ENCODE measurements around the gene CETP. TPM values are rescaled to one million over a fixed set of nuclear protein-coding genes. Genes with fewer than 3 reads are reported as not detected.

The CETP gene
- total and polyA plus RNA-seq, 2 of the 8 experiments (the other 6 are each of a cell fraction or from before 2014, with no cell fraction given) = not detected

- ChIA-PET CTCF (ENCODE audit: partially characterized antibody) (interaction anchor here (1.4 kb wide), 1 partner anchor 65 kb away, joined by 3 read pairs; no protein-coding TSS in a partner anchor), POLR2A (ENCODE audit: partially characterized antibody) (interaction anchor here (1.0 to 11.4 kb wide), 4 partner anchors 5 to 123 kb away, joined by 3 to 125 read pairs (median 4); no protein-coding TSS in a partner anchor)
- Histone ChIP-seq H3K9ac (replicated peaks in 1 of 4; ENCODE audit: extremely low read depth in 1 of 4, low read depth in 3 of 4, low read length in 3 of 4) (no peak overlapping the region), H4K5ac (ENCODE audit: insufficient read length, low read depth, low read length) (no peak overlapping the region), H3K23me2 (ENCODE audit: low read depth, low read length) (no peaks in the 10 kb centered on the region), H3K4me3 (ENCODE audit: extremely low read depth in 1 of 4, insufficient read depth in 2 of 4, low read depth in 3 of 4, low read length in 4 of 4) (no peak overlapping the region), H3K4me1 (replicated peaks in 1 of 4; ENCODE audit: control insufficient read depth in 3 of 4, insufficient read depth in 4 of 4, low read length in 3 of 4) (no peaks in the 10 kb centered on the region), H3K27me3 (replicated peaks in 1 of 4; ENCODE audit: control insufficient read depth in 3 of 4, extremely low read depth in 1 of 4, insufficient read depth in 3 of 4, low read length in 3 of 4) (no peaks in the 10 kb centered on the region), H3K27ac (ENCODE audit: low read depth, low read length) (no peak overlapping the region), H3K23ac (ENCODE audit: insufficient read length) (no peak overlapping the region), H2AK5ac (ENCODE audit: low read depth, low read length) (no peak overlapping the region), H3K36me3 (ENCODE audit: control insufficient read depth in 2 of 4, insufficient read depth in 4 of 4, low read length in 3 of 4) (peaks cover 19 to 91% (median 69%) of the 10 kb centered on the region in 4 experiments), H2BK20ac (ENCODE audit: low read length) (no peak overlapping the region), H2AFZ (ENCODE audit: low read length) (no peak overlapping the region), H3K4ac (replicated peaks; ENCODE audit: insufficient read length, low read depth, low read length) (no peak overlapping the region), H3K79me1 (ENCODE audit: low read depth, low read length) (no peaks in the 10 kb centered on the region), H2BK5ac (ENCODE audit: low read depth, low read length) (no peak overlapping the region), H4K91ac (replicated peaks; ENCODE audit: insufficient read length, low read length) (no peak overlapping the region), H3K9me3 (ENCODE audit: insufficient read depth in 2 of 2, low read depth in 1 of 2, low read length in 1 of 2) (no peaks in the 10 kb centered on the region), H4K8ac (ENCODE audit: extremely low read depth, insufficient read depth, low read length) (no peak overlapping the region), H4K20me1 (replicated peaks in 1 of 2; ENCODE audit: control insufficient read depth in 1 of 2, insufficient read depth in 2 of 2, low read length in 2 of 2) (peaks cover 0 to 3% of the 10 kb centered on the region in 2 experiments), H3K4me2 (ENCODE audit: insufficient read depth in 1 of 2, low read depth in 2 of 2, low read length in 2 of 2) (no peak overlapping the region), H2BK120ac (replicated peaks; ENCODE audit: low read depth, low read length) (no peak overlapping the region), H3K79me2 (ENCODE audit: control insufficient read depth in 1 of 2, insufficient read depth in 2 of 2, low read length in 2 of 2) (peaks cover 0 to 11% of the 10 kb centered on the region in 2 experiments; a peak in 2 of 4 replicates), H3K56ac (replicated peaks; ENCODE audit: insufficient read length, low read depth, low read length) (no peak overlapping the region), H2BK15ac (ENCODE audit: low read length) (no peak overlapping the region), H3K14ac (ENCODE audit: insufficient read length) (no peak overlapping the region), H2BK12ac (ENCODE audit: low read depth, low read length) (no peak overlapping the region), H3K18ac (ENCODE audit: extremely low read depth, low read length) (no peak overlapping the region)
- no peak for DNase-seq (ENCODE audit: low read depth in 1 of 2, low spot score in 2 of 2)
- no peak for FAIRE-seq
- 90% methylated on average over 4 of the region's 4 CpGs; no CpG with 5 or more reads in 1 of the 2 experiments for WGBS, 2 experiments (ENCODE audit: extremely low coverage in 1 of 2, insufficient coverage in 1 of 2, insufficient read length in 1 of 2, insufficient replicate concordance in 2 of 2, low coverage in 1 of 2, low lambda C conversion rate in 2 of 2, missing lambda C conversion rate in 1 of 2)
- TF ChIP-seq EZH2 (IDR thresholded peaks at IDR 0.05; ENCODE audit: low read depth, low read length, severe bottlenecking) (no peak), TEAD4 (IDR thresholded peaks at IDR 0.05; ENCODE audit: low read depth, low read length) (no peak), GABPA (IDR thresholded peaks at IDR 0.05; ENCODE audit: borderline replicate concordance, insufficient read depth, low read length) (no peak), GTF2F1 (IDR thresholded peaks at IDR 0.05; ENCODE audit: borderline replicate concordance, low read depth, low read length) (no peak), ZNF274 (IDR thresholded peaks at IDR 0.05; ENCODE audit: borderline replicate concordance, extremely low read depth, low read length) (no peak), SIX5 (IDR thresholded peaks at IDR 0.05; ENCODE audit: low read depth, low read length) (no peak), E2F6 (IDR thresholded peaks at IDR 0.05) (no peak), ATF2 (IDR thresholded peaks at IDR 0.05; ENCODE audit: low read length) (no peak), RNF2 (IDR thresholded peaks at IDR 0.05; ENCODE audit: borderline replicate concordance, low read depth, low read length, missing control alignments, poor library complexity, severe bottlenecking) (no peak), POLR2AphosphoS5 (IDR thresholded peaks at IDR 0.05; ENCODE audit: low read depth, low read length) (no peak), KDM1A (IDR thresholded peaks at IDR 0.05; ENCODE audit: borderline replicate concordance, low read length) (no peak)
These were observed 21.9 kb upstream of the CETP start for GRCh38 chr16:56939801-56940200.
